ENCODE results near the gene SH2D4B. TPM values are rescaled to one million over a fixed set of nuclear protein-coding genes. Genes with fewer than 3 reads are reported as not detected.

SH2D4B gene
- total and polyA plus RNA-seq, 2 of the 13 experiments (the other 11 are each of a cell fraction or from before 2014, with no cell fraction given): not detected

GRCh38 chr10:80491251-80492102, 46.2 kb upstream of the SH2D4B start (continued):
- TF ChIP-seq SUZ12 (IDR thresholded peaks at IDR 0.05; ENCODE audit: low read depth, low read length) (no peak), ZNF383 (CRISPR knock-in tag; IDR thresholded peaks at IDR 0.05; ENCODE audit: borderline replicate concordance) (no peak), ZNF563 (CRISPR knock-in tag; IDR thresholded peaks at IDR 0.05) (peak; percentile 57; the same call in 1 of the 2 replicates), NAIF1 (CRISPR knock-in tag; IDR thresholded peaks at IDR 0.05; ENCODE audit: borderline replicate concordance) (no peak), DBP (CRISPR knock-in tag; IDR thresholded peaks at IDR 0.05; ENCODE audit: not compliant biosample characterization) (no peak), SAP130 (CRISPR knock-in tag; IDR thresholded peaks at IDR 0.05; ENCODE audit: low read depth) (peak; percentile 70), THAP7 (CRISPR knock-in tag; IDR thresholded peaks at IDR 0.05) (no peak), HNF1A (IDR thresholded peaks at IDR 0.05; ENCODE audit: low read depth) (peak; percentile 84), HNF1A (CRISPR knock-in tag; IDR thresholded peaks at IDR 0.05; ENCODE audit: borderline replicate concordance) (peak; percentile 96), ZNF614 (CRISPR knock-in tag; IDR thresholded peaks at IDR 0.05; ENCODE audit: borderline replicate concordance) (peak; percentile 55; the same call in 1 of the 2 replicates), ATRX (CRISPR knock-in tag; IDR thresholded peaks at IDR 0.05; ENCODE audit: borderline replicate concordance) (no peak), ADNP (CRISPR knock-in tag; IDR thresholded peaks at IDR 0.05) (no peak), HNF1B (CRISPR knock-in tag; IDR thresholded peaks at IDR 0.05) (peak; percentile 90), KDM1A (CRISPR knock-in tag; IDR thresholded peaks at IDR 0.05) (0 out of 2 replicates have a peak, but pooled peaks have one; percentile 25), ZNF337 (CRISPR knock-in tag; IDR thresholded peaks at IDR 0.05; ENCODE audit: borderline replicate concordance, low read depth) (no peak), SMARCC2 (IDR thresholded peaks at IDR 0.05) (no peak), TBX2 (CRISPR knock-in tag; IDR thresholded peaks at IDR 0.05; ENCODE audit: borderline replicate concordance) (0 out of 2 replicates have a peak, but pooled peaks have one; percentile 60), ZNF143 (CRISPR knock-in tag; IDR thresholded peaks at IDR 0.05) (peak; percentile 78), BORCS8-MEF2B (CRISPR knock-in tag; IDR thresholded peaks at IDR 0.05) (0 out of 2 replicates have a peak, but pooled peaks have one; percentile 34), ZNF484 (CRISPR knock-in tag; IDR thresholded peaks at IDR 0.05; ENCODE audit: borderline replicate concordance, low read depth) (no peak), ZBTB26 (CRISPR knock-in tag; IDR thresholded peaks at IDR 0.05; ENCODE audit: borderline replicate concordance) (no peak)

Data from HepG2 (cell line).